SK-N-SH (cell line): ENCODE results near the gene TTC39B.
A peak's percentile ranks its signal among the peaks of the same experiment; 100 is the strongest.

Experiments
- CHD2 ChIP-seq: fragments of 150-350 bp; IDR thresholded peaks from 2 replicates; pipeline ENCODE4 v1.6.1; 2018; ENCODE audit warnings: low read length; ENCODE audit not compliant: partially characterized antibody
- ELF1 ChIP-seq: IDR thresholded peaks from 2 replicates; pipeline ENCODE4 v1.4.0; 2012
- EP300 ChIP-seq, 2 experiments: IDR thresholded peaks; 2 replicates each; pipeline versions ENCODE4 v1.4.0 to v1.6.1; 2012; ENCODE audit warnings: borderline replicate concordance in 1 of 2, low read depth in 1 of 2, low read length in 1 of 2
- EZH2phosphoT487 ChIP-seq: fragments of 200-600 bp; sonication (generic); IDR thresholded peaks from 2 replicates; pipeline ENCODE4 v1.6.1; 2017; ENCODE audit warnings: low read depth, mixed run types, mild to moderate bottlenecking, antibody characterized with exemption, moderate library complexity, borderline replicate concordance
- GABPA ChIP-seq: IDR thresholded peaks from 2 replicates; pipeline ENCODE4 v1.4.0; 2012; ENCODE audit warnings: low read depth, mild to moderate bottlenecking
- JUND ChIP-seq: IDR thresholded peaks from 2 replicates; pipeline ENCODE4 v1.4.0; 2012
- POLR2AphosphoS5 ChIP-seq: IDR thresholded peaks from 2 replicates; pipeline ENCODE4 v1.6.1; 2012; ENCODE audit warnings: low read depth, low read length
- RAD21 ChIP-seq: IDR thresholded peaks from 2 replicates; pipeline ENCODE4 v1.6.1; 2012; ENCODE audit warnings: mild to moderate bottlenecking, low read length
- RFX5 ChIP-seq: IDR thresholded peaks from 2 replicates; pipeline ENCODE4 v1.6.1; 2012; ENCODE audit warnings: mild to moderate bottlenecking, improper control_type of control experiment, low read length
- SMC3 ChIP-seq: IDR thresholded peaks from 2 replicates; pipeline ENCODE4 v1.6.1; 2012; ENCODE audit warnings: low read depth, low read length, improper control_type of control experiment
- TF ChIP-seq, protein P1 (sequence below): fragments of 200-600 bp; sonication (generic); IDR thresholded peaks from 2 replicates; pipeline ENCODE4 v1.6.1; 2017; ENCODE audit warnings: antibody characterized with exemption, mild to moderate bottlenecking, moderate library complexity
- TF ChIP-seq, protein P2 (sequence below): IDR thresholded peaks from 2 replicates; pipeline ENCODE4 v1.4.0; 2012; ENCODE audit warnings: low read depth

DNA sequence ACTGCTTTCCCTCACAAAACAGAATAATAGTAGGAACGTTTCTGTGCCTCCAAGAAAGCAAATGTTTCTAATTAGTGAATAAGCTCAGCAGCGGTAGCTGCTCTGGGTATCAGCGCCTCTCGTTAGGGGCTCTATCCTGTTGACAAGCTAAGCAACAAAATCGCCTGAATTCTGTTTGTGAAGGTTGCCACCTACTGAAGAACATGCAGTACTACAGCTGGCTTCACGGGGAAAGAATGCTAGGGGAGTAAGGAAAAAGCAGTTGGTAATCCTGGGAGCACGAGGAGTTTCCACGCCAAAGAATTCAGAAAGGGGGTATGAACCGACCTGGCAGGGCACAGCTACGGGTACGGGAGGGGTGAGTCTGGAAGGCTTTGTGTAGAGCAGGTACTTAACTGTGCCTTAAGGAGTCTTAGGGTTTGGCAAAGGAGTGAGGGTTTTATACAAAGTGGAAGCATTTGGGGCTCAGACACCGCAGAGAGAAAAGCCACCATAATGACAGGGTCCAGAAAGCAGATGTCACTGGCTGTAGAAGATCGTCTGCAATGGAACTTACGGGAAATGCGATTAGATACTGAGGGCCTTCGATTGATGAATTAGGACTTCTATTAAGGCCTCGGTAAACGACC lies 171.7 kb downstream of the TTC39B start:
- TF ChIP-seq RFX5 (no peak), CHD2 (peak; percentile 23), EZH2phosphoT487 (no peak), SMC3 (peak; percentile 78), POLR2AphosphoS5 (no peak), GABPA (no peak), RAD21 (peak; percentile 96), ELF1 (no peak), JUND (no peak), EP300 (IDR thresholded peaks at IDR 0.05; ENCODE audit: borderline replicate concordance in 1 of 2, low read depth in 1 of 2, low read length in 1 of 2) (peak in 1 of 2 experiments; percentile 10; a peak in 1 of 4 replicates)
- TF ChIP-seq, protein P1, sequence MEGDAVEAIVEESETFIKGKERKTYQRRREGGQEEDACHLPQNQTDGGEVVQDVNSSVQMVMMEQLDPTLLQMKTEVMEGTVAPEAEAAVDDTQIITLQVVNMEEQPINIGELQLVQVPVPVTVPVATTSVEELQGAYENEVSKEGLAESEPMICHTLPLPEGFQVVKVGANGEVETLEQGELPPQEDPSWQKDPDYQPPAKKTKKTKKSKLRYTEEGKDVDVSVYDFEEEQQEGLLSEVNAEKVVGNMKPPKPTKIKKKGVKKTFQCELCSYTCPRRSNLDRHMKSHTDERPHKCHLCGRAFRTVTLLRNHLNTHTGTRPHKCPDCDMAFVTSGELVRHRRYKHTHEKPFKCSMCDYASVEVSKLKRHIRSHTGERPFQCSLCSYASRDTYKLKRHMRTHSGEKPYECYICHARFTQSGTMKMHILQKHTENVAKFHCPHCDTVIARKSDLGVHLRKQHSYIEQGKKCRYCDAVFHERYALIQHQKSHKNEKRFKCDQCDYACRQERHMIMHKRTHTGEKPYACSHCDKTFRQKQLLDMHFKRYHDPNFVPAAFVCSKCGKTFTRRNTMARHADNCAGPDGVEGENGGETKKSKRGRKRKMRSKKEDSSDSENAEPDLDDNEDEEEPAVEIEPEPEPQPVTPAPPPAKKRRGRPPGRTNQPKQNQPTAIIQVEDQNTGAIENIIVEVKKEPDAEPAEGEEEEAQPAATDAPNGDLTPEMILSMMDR = peak; percentile 81
- TF ChIP-seq, protein P2, sequence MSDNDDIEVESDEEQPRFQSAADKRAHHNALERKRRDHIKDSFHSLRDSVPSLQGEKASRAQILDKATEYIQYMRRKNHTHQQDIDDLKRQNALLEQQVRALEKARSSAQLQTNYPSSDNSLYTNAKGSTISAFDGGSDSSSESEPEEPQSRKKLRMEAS = no peak
